ENCODE data around the gene CDC45.

CDC45 gene

DNA sequence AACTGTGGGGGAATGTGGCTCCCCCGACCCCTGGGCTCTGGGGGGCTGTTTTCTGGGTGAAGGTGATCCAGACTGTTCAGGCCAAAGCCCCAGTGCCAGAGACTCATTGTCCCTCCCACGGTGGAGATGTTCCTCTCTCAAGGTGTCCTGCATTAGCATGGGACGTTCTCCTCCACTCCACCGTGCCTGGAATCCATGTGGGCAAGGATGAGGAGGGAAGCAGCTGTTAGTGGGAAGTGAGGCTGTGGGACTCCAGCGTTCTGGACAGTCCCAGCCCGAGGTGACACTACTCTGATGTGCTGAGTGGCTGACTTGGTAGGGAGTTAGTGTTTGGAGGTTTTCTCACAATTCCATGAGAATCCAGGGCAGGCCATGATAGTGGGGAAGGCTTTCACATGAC is 75.9 kb downstream of the CDC45 start:
- no peak overlapping the region for H3K4me3 ChIP-seq (replicated peaks in 1 of 2; ENCODE audit: low read depth in 2 of 2, low read length in 2 of 2)
- TF ChIP-seq, protein P1, sequence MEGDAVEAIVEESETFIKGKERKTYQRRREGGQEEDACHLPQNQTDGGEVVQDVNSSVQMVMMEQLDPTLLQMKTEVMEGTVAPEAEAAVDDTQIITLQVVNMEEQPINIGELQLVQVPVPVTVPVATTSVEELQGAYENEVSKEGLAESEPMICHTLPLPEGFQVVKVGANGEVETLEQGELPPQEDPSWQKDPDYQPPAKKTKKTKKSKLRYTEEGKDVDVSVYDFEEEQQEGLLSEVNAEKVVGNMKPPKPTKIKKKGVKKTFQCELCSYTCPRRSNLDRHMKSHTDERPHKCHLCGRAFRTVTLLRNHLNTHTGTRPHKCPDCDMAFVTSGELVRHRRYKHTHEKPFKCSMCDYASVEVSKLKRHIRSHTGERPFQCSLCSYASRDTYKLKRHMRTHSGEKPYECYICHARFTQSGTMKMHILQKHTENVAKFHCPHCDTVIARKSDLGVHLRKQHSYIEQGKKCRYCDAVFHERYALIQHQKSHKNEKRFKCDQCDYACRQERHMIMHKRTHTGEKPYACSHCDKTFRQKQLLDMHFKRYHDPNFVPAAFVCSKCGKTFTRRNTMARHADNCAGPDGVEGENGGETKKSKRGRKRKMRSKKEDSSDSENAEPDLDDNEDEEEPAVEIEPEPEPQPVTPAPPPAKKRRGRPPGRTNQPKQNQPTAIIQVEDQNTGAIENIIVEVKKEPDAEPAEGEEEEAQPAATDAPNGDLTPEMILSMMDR (IDR thresholded peaks at IDR 0.05; ENCODE audit: low read depth, low read length): no peak
- DNase-seq (ENCODE audit: low read depth in 2 of 2): no peak

DNA sequence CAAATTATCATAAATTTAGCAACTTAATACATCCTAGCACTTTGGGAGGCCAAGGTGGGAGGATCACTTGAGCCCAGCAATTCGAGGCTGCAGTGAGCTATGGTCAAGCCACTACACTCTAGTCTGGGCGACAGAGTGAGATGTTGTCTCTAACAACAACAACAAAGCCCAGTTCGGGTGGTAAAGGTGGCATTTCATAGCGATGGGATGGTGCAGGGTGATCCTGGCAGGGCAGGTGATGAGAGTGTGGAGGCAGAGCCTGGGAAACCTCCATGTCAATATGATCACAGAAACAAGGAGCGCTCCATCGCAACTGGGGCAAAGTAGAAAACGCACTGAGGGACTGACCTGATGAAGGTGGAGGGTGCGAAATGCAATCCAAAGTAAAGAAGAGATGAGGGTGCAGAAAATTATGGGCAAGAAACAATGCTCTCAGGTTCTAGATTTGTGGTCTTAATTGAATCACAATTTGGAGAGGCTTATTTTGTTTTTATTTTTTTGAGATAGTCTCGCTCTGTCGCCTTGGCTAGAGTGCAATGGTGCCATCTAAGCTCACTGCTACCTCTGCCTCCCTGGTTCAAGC is 77.3 kb downstream of the CDC45 start:
- TF ChIP-seq, protein P1 (IDR thresholded peaks at IDR 0.05; ENCODE audit: low read depth, low read length): no peak
- no peak overlapping the region for H3K4me3 ChIP-seq (replicated peaks in 1 of 2; ENCODE audit: low read depth in 2 of 2, low read length in 2 of 2)
- no peak for DNase-seq (ENCODE audit: low read depth in 2 of 2)

DNA sequence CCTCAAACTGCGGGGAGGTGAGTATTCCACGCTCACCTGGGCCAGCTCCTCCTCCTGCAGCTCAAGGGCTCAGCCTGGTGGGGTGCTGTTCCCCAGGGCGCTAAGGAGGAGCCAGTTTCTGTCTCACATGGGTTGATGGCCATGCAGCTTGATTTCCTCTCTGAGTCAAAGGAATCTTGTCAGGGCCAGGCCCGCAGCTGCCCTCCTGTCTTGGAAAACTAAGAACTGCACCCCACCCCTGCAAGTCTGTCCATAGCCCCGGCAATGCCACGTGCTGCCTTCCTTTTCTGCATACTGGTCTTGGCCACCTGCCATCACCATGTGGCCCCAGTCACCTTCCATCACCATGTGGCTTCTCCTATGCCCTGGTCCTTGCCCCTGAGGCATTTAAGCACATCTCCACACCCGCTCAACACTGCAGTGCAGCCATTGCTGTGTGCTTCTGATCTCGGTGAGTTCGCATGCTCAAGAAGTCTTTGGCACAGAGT is 79.6 kb downstream of the CDC45 start:
- TF ChIP-seq, protein P1 (IDR thresholded peaks at IDR 0.05; ENCODE audit: low read depth, low read length): no peak
- no peak overlapping the region for H3K4me3 ChIP-seq (replicated peaks in 1 of 2; ENCODE audit: low read depth in 2 of 2, low read length in 2 of 2)
- no peak for DNase-seq (ENCODE audit: low read depth in 2 of 2)

DNA sequence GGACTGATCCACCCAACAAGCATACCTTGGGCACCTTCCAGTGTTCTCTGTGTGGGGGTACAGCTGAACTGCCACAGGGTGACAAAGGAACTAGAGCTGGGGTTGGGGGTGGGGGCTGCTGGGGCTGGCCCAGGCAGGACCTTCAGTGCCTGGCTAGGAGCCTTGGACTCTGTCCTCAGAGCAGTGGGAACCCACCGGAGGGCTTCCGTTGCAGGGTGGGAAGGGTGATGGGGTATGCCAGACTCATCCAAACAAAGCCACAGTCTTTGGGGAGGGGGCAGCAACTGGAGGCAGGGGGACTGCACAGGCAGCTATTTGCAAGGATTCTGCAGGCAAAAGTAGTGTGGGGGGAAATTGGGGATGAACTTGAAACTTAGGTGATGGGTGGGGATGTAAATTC is 80.2 kb downstream of the CDC45 start:
- DNase-seq (ENCODE audit: low read depth in 2 of 2): no peak
- TF ChIP-seq, protein P1 (IDR thresholded peaks at IDR 0.05; ENCODE audit: low read depth, low read length): no peak
- H3K4me3 ChIP-seq (replicated peaks in 1 of 2; ENCODE audit: low read depth in 2 of 2, low read length in 2 of 2): no peak overlapping the region

DNA sequence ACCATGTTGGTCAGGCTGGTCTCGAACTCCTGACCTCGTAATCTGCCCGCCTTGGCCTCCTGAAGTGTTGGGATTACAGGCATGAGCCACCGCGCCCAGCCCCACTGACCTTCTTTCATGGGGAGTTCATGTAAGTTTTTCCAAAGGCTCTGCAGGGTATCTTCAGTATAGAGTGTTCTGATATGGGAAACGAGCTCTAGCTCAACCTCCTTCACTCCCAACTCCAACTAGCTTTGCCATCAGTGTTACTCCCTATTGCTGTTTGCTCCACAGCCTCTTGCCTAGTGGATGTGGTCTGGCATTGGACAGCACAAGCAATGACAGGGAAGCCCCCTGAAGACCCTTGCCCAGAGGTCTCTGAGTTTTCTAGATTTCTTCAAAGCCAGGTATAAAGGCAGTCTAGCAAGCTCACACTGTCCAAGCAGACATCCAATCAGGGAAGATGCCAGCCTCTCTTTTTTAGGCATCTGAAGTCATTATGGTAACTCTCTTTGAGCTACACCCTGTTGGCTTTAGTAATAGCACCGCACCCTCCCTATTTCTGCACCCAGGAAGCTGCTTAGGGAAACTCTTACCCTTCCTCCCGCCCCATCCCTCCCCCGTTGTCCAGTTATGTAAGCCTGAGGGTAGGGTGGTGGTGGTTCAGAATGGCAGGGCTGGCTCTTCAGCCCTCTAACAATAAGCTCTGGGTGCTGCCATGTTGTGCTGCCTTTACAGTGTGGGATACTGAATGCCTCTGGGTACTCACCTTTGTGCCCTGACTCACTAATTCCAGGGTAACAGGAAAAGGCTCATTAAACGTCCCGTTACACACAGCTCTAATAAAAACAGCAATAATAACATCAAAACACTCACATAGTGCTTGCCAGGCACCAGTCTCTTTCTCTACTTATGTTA is 85.9 kb downstream of the CDC45 start:
- DNase-seq (ENCODE audit: low read depth in 2 of 2): no peak
- no peak overlapping the region for H3K4me3 ChIP-seq (replicated peaks in 1 of 2; ENCODE audit: low read depth in 2 of 2, low read length in 2 of 2)
- TF ChIP-seq, protein P1 (IDR thresholded peaks at IDR 0.05; ENCODE audit: low read depth, low read length): no peak

DNA sequence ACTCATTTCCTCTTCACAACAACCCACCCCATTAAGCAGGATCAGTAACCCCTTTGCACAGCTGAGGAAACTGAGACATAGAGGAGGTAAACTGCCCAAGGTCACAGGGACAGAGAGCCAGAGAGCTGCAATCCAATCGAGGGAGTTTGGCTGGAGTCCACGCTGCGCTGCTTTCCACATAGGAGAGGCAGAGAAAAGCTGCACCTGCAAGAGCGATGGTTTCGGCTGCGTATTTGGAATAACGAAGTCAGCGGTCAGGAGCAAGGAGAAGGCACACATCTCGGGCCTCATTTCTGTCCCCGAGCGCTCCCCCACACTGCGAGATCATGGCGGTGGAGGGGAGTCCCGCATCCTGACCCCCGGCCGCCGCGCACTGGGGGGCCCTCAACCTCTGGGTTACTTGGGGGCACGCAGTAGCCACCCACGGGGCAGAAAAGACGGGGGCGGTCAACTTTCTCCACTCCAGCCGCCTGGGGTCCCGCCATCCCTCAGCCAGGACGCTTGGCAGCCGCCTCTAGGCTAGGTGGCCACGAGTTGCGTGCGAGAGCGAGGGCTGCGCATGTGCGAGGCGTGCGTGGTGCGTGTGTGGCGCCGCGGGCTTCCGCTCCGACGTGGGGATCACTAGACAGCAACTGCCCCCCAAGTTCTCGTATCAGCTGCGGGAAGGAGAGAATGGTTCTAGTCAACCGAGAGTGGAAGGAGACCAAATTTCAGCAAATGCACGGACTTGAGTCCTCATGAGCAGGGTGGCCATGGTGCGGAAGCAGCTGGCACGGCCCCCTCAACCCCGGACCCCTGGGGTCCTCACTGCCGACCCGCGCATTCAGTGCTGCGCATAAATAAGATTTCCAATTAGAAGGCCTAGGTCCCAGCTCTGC is 86.8 kb downstream of the CDC45 start:
- H3K4me3 ChIP-seq (replicated peaks in 1 of 2; ENCODE audit: low read depth in 2 of 2, low read length in 2 of 2): no peak overlapping the region
- no peak for DNase-seq (ENCODE audit: low read depth in 2 of 2)
- TF ChIP-seq, protein P1 (IDR thresholded peaks at IDR 0.05; ENCODE audit: low read depth, low read length): no peak
